Measurements from ENCODE around the gene INTU. TPM values are rescaled to one million over a fixed set of nuclear protein-coding genes. Genes with fewer than 3 reads are reported as not detected.
A peak's percentile ranks its signal among the peaks of the same experiment; 100 is the strongest.

Gene INTU
- total and polyA plus RNA-seq, 9 of the 15 experiments (the other 6 are each of a cell fraction or from before 2014, with no cell fraction given): 1.5 to 8.9 (median 3.9) TPM

DNA sequence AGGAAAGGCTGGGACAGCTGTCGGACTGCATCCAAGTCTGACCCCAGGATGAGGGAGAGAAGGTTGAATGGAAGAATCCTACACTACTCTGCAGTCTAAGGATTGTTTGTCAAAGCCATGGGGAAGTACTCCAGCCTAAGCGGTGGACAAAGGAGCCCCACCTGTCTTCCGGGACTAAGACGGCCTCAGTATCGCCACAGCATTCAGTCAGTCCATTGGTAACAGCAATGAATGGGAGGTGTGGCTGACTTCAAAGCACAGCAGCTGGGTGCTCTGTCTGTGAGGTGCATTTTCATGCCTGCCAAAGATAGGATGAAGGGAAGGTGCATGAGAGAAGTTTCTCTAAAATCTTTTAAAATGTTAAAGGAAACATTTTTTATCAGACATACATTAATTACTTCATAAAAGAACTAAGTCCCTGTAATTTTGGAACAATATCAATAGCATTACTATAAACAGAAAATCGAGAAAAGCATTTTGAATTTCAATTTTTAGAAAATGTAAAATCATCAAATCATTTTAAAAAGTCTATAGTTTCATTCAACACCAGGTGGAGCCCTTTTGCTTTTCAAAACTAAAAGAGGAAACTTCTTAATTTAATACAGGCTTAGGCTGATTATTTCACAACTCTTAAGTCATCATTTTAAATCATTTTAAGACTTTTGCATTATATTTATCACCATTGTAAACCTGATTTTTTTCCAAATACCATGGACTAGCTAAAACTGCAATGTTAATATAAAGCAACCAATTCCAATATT lies 27.6 kb upstream of the INTU start (continued):
- TF ChIP-seq, protein P1, sequence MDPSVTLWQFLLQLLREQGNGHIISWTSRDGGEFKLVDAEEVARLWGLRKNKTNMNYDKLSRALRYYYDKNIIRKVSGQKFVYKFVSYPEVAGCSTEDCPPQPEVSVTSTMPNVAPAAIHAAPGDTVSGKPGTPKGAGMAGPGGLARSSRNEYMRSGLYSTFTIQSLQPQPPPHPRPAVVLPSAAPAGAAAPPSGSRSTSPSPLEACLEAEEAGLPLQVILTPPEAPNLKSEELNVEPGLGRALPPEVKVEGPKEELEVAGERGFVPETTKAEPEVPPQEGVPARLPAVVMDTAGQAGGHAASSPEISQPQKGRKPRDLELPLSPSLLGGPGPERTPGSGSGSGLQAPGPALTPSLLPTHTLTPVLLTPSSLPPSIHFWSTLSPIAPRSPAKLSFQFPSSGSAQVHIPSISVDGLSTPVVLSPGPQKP (CRISPR knock-in tag; IDR thresholded peaks at IDR 0.05): no peak
- 0 out of 2 replicates have a peak, but pooled peaks have one; percentile 35 for TF ChIP-seq SMC3 (conservative IDR thresholded peaks at IDR 0.05; ENCODE audit: insufficient read depth, low read depth, low read length)
- no peak for TF ChIP-seq KLF6 (CRISPR knock-in tag; IDR thresholded peaks at IDR 0.05; ENCODE audit: borderline replicate concordance)
- TF ChIP-seq, protein P2, sequence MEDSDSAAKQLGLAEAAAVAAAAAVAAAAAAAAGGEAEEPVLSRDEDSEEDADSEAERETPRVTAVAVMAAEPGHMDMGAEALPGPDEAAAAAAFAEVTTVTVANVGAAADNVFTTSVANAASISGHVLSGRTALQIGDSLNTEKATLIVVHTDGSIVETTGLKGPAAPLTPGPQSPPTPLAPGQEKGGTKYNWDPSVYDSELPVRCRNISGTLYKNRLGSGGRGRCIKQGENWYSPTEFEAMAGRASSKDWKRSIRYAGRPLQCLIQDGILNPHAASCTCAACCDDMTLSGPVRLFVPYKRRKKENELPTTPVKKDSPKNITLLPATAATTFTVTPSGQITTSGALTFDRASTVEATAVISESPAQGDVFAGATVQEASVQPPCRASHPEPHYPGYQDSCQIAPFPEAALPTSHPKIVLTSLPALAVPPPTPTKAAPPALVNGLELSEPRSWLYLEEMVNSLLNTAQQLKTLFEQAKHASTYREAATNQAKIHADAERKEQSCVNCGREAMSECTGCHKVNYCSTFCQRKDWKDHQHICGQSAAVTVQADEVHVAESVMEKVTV (CRISPR knock-in tag; IDR thresholded peaks at IDR 0.05): peak; percentile 73
- no peak for TF ChIP-seq CTBP1 (IDR thresholded peaks at IDR 0.05; ENCODE audit: borderline replicate concordance)
- TF ChIP-seq, protein P3, sequence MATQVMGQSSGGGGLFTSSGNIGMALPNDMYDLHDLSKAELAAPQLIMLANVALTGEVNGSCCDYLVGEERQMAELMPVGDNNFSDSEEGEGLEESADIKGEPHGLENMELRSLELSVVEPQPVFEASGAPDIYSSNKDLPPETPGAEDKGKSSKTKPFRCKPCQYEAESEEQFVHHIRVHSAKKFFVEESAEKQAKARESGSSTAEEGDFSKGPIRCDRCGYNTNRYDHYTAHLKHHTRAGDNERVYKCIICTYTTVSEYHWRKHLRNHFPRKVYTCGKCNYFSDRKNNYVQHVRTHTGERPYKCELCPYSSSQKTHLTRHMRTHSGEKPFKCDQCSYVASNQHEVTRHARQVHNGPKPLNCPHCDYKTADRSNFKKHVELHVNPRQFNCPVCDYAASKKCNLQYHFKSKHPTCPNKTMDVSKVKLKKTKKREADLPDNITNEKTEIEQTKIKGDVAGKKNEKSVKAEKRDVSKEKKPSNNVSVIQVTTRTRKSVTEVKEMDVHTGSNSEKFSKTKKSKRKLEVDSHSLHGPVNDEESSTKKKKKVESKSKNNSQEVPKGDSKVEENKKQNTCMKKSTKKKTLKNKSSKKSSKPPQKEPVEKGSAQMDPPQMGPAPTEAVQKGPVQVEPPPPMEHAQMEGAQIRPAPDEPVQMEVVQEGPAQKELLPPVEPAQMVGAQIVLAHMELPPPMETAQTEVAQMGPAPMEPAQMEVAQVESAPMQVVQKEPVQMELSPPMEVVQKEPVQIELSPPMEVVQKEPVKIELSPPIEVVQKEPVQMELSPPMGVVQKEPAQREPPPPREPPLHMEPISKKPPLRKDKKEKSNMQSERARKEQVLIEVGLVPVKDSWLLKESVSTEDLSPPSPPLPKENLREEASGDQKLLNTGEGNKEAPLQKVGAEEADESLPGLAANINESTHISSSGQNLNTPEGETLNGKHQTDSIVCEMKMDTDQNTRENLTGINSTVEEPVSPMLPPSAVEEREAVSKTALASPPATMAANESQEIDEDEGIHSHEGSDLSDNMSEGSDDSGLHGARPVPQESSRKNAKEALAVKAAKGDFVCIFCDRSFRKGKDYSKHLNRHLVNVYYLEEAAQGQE (IDR thresholded peaks at IDR 0.05; ENCODE audit: borderline replicate concordance): peak; percentile 77; the same call in 1 of the 2 replicates
- TF ChIP-seq, protein P3 (CRISPR knock-in tag; IDR thresholded peaks at IDR 0.05; ENCODE audit: low read depth): no peak
- TF ChIP-seq ZNF311 (CRISPR knock-in tag; IDR thresholded peaks at IDR 0.05): no peak
- TF ChIP-seq, protein P4, sequence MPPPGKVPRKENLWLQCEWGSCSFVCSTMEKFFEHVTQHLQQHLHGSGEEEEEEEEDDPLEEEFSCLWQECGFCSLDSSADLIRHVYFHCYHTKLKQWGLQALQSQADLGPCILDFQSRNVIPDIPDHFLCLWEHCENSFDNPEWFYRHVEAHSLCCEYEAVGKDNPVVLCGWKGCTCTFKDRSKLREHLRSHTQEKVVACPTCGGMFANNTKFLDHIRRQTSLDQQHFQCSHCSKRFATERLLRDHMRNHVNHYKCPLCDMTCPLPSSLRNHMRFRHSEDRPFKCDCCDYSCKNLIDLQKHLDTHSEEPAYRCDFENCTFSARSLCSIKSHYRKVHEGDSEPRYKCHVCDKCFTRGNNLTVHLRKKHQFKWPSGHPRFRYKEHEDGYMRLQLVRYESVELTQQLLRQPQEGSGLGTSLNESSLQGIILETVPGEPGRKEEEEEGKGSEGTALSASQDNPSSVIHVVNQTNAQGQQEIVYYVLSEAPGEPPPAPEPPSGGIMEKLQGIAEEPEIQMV (tag; conservative IDR thresholded peaks at IDR 0.05; ENCODE audit: low read depth): no peak
- TF ChIP-seq ZNF431 (CRISPR knock-in tag; IDR thresholded peaks at IDR 0.05): no peak
- TF ChIP-seq CEBPB (tag; IDR thresholded peaks at IDR 0.05): peak; percentile 90
- no peak for TF ChIP-seq CBFB (CRISPR knock-in tag; IDR thresholded peaks at IDR 0.05)
- no peak for TF ChIP-seq POLR2AphosphoS2 (IDR thresholded peaks at IDR 0.05; ENCODE audit: low read length)
- no peak for TF ChIP-seq KAT7 (CRISPR knock-in tag; IDR thresholded peaks at IDR 0.05; ENCODE audit: borderline replicate concordance)
- no peak for TF ChIP-seq ZKSCAN8 (CRISPR knock-in tag; IDR thresholded peaks at IDR 0.05)
- peak; percentile 68 for TF ChIP-seq C11orf30 (IDR thresholded peaks at IDR 0.05; ENCODE audit: low read depth)
